OCI-LY7 (cell line): ENCODE measurements around the gene AXIN2. TPM values are rescaled to one million over a fixed set of nuclear protein-coding genes. Genes with fewer than 3 reads are reported as not detected.

ENCODE experiments used
- BruUV-seq: library from RNA; stranded (reverse); fragments of 400-500 nt; replicated peaks from 2 replicates; lab custom pipeline; 2021; lab: Mats Ljungman, UMichigan
- CTCF ChIA-PET: fragments of 300-600 bp; sonication (Branson Sonifier 250); formaldehyde crosslinking; loops from one replicate; lab custom pipeline; 2022; ENCODE audit warnings: antibody characterized with exemption; ENCODE audit not compliant: unreplicated experiment; lab: Charles Lee
- POLR2A ChIA-PET: fragments of 300-600 bp; sonication (Branson Sonifier 250); formaldehyde crosslinking; loops from one replicate; lab custom pipeline; 2022; ENCODE audit warnings: antibody characterized with exemption; lab: Charles Lee
- DNase-seq: peaks from one replicate; pipeline ENCODE4 v3.0.0-alpha.2; 2015; ENCODE audit warnings: low spot score
- H2AFZ ChIP-seq: fragments of 200-600 bp; sonication (generic), shearing (Covaris generic); 2 replicates; pipeline ENCODE4 v1.6.1; 2014; ENCODE audit warnings: mild to moderate bottlenecking, antibody characterized with exemption, low read length, moderate library complexity
- H3K27ac ChIP-seq: fragments of 200-600 bp; sonication (generic); 2 replicates; pipeline ENCODE4 v1.5.1; 2014; ENCODE audit warnings: mixed run types, low read depth, mild to moderate bottlenecking, moderate library complexity, low read length, inconsistent platforms; ENCODE audit not compliant: poor library complexity, severe bottlenecking
- H3K36me3 ChIP-seq: fragments of 200-600 bp; sonication (generic); 2 replicates; pipeline ENCODE4 v1.6.1; 2014; ENCODE audit warnings: mild to moderate bottlenecking, antibody characterized with exemption, low read length, moderate library complexity, mixed read lengths; ENCODE audit not compliant: insufficient read depth
- H3K4me1 ChIP-seq: fragments of 200-600 bp; sonication (generic); 2 replicates; pipeline ENCODE4 v1.5.1; 2014; ENCODE audit warnings: mild to moderate bottlenecking, low read length; ENCODE audit not compliant: insufficient read depth, poor library complexity, severe bottlenecking
- H3K4me2 ChIP-seq: fragments of 200-600 bp; sonication (generic); 2 replicates; pipeline ENCODE4 v1.6.1; 2014; ENCODE audit warnings: mild to moderate bottlenecking, low read length
- H3K4me3 ChIP-seq: fragments of 200-600 bp; sonication (generic); 2 replicates; pipeline ENCODE4 v1.5.1; 2014; ENCODE audit warnings: mild to moderate bottlenecking, low read depth, low read length; ENCODE audit not compliant: poor library complexity, severe bottlenecking
- H3K79me2 ChIP-seq: fragments of 200-600 bp; sonication (generic); 2 replicates; pipeline ENCODE4 v1.6.1; 2016; ENCODE audit warnings: low read depth, mild to moderate bottlenecking, low read length, moderate library complexity, mixed read lengths; ENCODE audit not compliant: insufficient read depth
- H3K9me2 ChIP-seq: fragments of 200-600 bp; sonication (generic); 2 replicates; pipeline ENCODE4 v1.6.1; 2016; ENCODE audit warnings: mild to moderate bottlenecking, low read length, mixed read lengths; ENCODE audit not compliant: insufficient read depth
- H3K9me3 ChIP-seq: fragments of 200-600 bp; sonication (generic); 2 replicates; pipeline ENCODE4 v1.6.1; 2014; ENCODE audit warnings: mild to moderate bottlenecking, mixed run types, low read length, mixed read lengths
- H4K20me1 ChIP-seq: fragments of 200-600 bp; sonication (generic); 2 replicates; pipeline ENCODE4 v1.6.1; 2014; ENCODE audit warnings: mild to moderate bottlenecking, antibody characterized with exemption, low read length, moderate library complexity, mixed read lengths; ENCODE audit not compliant: insufficient read depth
- EZH2phosphoT487 ChIP-seq: fragments of 200-600 bp; sonication (generic); IDR thresholded peaks from 2 replicates; pipeline ENCODE4 v1.6.1; 2018; ENCODE audit warnings: low read depth, borderline replicate concordance, mild to moderate bottlenecking, mixed run types, antibody characterized with exemption, low read length, moderate library complexity, mixed read lengths
- intact Hi-C: fragments of 100-400 bp; cut with micrococcal nuclease; formaldehyde crosslinking; loops from one replicate; pipeline ENCODE4 v1.10.0; 2022; ENCODE audit not compliant: unreplicated experiment
- total RNA-seq, 2 experiments: library from RNA; depleted of rRNA in 1 of 2; stranded (reverse); fragments of >200 nt in 1 of 2; shearing (Covaris generic) in 1 of 2; gene quantifications; 2 replicates each; pipeline ENCODE4 v1.2.3, GENCODE V29; 2014 to 2022
- TF ChIP-seq, protein P1 (sequence below): fragments of 200-600 bp; sonication (generic); conservative IDR thresholded peaks from 2 replicates; pipeline ENCODE4 v1.5.1; 2014; ENCODE audit warnings: mild to moderate bottlenecking, antibody characterized with exemption, low read length, moderate library complexity, mixed read lengths

AXIN2 gene
- total RNA-seq, 2 experiments from 2014 or later = 8.5 TPM

DNA sequence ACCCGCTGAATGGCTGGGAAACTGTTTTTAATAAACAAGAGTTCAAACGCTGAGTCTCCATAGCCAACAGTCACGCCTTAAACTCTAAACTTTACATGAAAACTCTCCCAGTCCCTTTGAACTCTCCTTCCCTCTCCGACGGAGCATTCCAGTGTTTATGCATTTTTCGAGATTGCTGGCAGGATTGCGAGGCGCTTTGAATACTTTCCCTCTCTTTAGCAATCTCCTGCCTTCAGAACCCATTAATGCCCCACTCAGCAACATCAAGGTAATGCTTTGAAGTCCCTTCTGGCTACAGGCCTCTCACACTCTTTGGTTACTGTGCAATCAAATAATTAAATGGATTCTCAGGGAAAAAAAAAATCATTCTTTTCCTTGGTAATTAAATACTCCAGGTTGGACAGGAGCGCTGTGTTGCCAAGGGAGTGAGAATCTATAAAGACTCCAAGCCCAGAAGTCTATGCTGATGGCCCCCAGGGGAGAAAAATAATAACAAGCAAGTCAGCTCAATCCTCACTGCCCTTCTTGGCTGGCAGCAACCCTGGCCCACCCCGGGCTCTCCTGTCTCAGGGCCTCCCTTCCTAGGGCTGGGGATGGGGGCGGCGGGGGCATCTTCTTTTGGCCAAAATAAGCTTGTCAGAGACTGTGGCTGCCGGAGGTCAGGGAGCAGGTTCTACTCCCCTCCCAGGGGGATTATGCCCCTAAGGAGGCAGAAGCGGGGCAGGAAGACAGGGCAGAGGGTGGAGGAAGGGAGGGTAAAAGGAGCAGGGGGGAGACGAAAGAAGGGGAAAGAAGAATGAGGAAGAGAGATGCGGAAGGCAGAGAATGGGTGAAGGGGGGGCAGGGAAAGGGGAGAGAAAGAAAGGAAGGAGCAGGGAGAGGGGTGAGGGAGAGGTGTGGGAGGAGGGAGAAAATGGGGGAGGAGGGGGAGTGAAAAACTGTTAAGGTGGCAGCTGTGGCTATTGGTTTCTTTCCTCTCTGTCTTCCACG, 45.2 kb downstream of the AXIN2 start:
- Histone ChIP-seq H3K4me3 (no peak overlapping the region), H3K4me1 (no peaks in the 10 kb centered on the region), H3K4me2 (no peak overlapping the region), H4K20me1 (no peaks in the 10 kb centered on the region), H3K36me3 (no peaks in the 10 kb centered on the region), H2AFZ (no peak overlapping the region), H3K79me2 (no peaks in the 10 kb centered on the region), H3K27ac (no peak overlapping the region), H3K9me3 (no peaks in the 10 kb centered on the region), H3K9me2 (no peaks in the 10 kb centered on the region)
- CTCF ChIA-PET = no interaction called here
- POLR2A ChIA-PET = no interaction called here
- intact Hi-C loops = no loop called here
- no TSS peak for BruUV-seq
- no peak for DNase-seq
- TF ChIP-seq EZH2phosphoT487 = no peak
- TF ChIP-seq, protein P1, sequence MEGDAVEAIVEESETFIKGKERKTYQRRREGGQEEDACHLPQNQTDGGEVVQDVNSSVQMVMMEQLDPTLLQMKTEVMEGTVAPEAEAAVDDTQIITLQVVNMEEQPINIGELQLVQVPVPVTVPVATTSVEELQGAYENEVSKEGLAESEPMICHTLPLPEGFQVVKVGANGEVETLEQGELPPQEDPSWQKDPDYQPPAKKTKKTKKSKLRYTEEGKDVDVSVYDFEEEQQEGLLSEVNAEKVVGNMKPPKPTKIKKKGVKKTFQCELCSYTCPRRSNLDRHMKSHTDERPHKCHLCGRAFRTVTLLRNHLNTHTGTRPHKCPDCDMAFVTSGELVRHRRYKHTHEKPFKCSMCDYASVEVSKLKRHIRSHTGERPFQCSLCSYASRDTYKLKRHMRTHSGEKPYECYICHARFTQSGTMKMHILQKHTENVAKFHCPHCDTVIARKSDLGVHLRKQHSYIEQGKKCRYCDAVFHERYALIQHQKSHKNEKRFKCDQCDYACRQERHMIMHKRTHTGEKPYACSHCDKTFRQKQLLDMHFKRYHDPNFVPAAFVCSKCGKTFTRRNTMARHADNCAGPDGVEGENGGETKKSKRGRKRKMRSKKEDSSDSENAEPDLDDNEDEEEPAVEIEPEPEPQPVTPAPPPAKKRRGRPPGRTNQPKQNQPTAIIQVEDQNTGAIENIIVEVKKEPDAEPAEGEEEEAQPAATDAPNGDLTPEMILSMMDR = no peak

DNA sequence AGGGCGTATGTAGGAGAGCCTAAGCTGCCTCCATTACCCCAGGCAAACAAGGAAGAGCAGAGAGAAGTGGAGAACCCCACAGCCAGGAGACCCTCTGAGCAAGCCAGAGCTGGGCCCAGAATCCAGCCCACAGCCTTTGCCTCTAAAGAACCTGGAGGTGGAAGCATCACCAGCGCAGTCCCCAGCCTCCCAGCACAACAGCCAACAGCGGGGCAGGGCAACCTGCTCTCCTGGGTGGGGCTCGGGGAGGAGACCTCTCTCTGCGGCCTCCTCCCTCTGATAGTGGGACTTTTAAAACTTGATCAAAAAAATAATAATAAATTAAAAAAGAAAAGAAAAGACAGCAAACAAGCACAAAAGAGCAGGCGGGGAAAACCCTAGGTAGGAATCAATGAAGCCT, 45.9 kb downstream of the AXIN2 start:
- TF ChIP-seq EZH2phosphoT487 = no peak
- TF ChIP-seq, protein P1 = no peak
- no TSS peak for BruUV-seq
- H3K4me3 ChIP-seq = no peak overlapping the region
- CTCF ChIA-PET = no interaction called here
- no peak overlapping the region for H3K27ac ChIP-seq
- H3K9me3 ChIP-seq = no peaks in the 10 kb centered on the region
- DNase-seq = no peak
- H3K4me1 ChIP-seq = no peaks in the 10 kb centered on the region
- POLR2A ChIA-PET = no interaction called here
- no peak overlapping the region for H3K4me2 ChIP-seq
- H2AFZ ChIP-seq = no peak overlapping the region
- no peaks in the 10 kb centered on the region for H3K9me2 ChIP-seq
- no peaks in the 10 kb centered on the region for H3K36me3 ChIP-seq
- intact Hi-C loops = no loop called here
- no peaks in the 10 kb centered on the region for H3K79me2 ChIP-seq
- H4K20me1 ChIP-seq = no peaks in the 10 kb centered on the region

DNA sequence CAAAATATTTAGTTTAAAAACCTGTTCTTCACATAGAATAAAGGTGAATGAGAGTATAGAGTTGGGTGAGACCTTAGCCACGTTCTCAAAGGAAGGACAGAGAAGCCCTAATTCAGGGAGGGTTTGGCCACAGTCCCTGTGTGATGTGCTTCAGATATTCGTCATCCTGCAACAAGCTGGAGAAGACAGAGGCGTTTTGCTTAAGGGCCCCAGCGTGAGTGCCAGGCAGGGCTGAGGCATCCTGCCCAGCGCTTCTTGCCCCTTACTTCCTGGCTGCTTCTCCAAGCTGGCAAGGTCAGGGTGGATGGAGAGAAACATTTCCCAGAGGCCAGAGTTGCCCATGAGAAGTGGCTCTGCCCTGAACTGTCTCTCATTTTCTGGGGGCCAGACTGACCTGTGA, 46.9 kb downstream of the AXIN2 start:
- H3K4me1 ChIP-seq = no peaks in the 10 kb centered on the region
- no peaks in the 10 kb centered on the region for H3K79me2 ChIP-seq
- POLR2A ChIA-PET = interaction anchor here (0.6 kb wide), 1 partner anchor 20 kb away, joined by 5 read pairs; no protein-coding TSS in a partner anchor
- no TSS peak for BruUV-seq
- no peaks in the 10 kb centered on the region for H3K9me2 ChIP-seq
- no peaks in the 10 kb centered on the region for H3K9me3 ChIP-seq
- CTCF ChIA-PET = no interaction called here
- H2AFZ ChIP-seq = no peak overlapping the region
- TF ChIP-seq EZH2phosphoT487 = no peak
- TF ChIP-seq, protein P1 = no peak
- no peaks in the 10 kb centered on the region for H3K36me3 ChIP-seq
- no peak for DNase-seq
- no peak overlapping the region for H3K4me3 ChIP-seq
- H4K20me1 ChIP-seq = no peaks in the 10 kb centered on the region
- no peak overlapping the region for H3K27ac ChIP-seq
- intact Hi-C loops = no loop called here
- H3K4me2 ChIP-seq = no peak overlapping the region
